Measurements from ENCODE around the gene PASK. TPM values are rescaled to one million over a fixed set of nuclear protein-coding genes. Genes with fewer than 3 reads are reported as not detected.

PASK gene
- total and polyA plus RNA-seq, 3 donors from 2014 or later: 48.6 to 57.6 (median 54.0) TPM

DNA sequence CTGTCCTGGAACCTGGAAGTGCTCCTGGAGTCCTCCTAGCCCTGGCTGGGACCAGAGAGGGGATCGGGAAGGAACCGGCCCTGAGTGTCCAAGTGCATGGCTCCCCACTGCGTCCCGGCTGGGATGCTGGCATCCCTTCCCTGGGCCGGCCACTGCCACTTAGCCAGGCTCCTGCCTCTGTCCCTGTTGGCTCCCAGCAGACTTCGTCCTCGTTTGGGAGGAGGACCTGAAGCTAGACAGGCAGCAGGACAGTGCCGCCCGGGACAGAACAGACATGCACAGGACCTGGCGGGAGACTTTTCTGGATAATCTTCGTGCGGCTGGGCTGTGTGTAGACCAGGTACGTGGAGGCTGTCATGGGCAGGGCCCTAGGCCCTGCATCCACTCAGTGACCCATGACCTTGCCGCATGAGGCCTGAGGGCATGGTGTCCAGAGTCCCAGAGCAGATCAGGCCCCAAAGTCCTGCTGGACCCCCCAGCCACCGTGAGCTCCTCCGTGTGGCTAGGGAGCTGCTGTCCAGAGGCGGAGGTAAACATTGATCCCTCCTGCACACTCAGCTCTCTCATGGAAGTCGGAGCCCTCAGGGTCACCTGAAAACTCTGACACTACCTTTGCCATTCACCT, 46.3 kb upstream of the PASK start:
- Histone ChIP-seq H3K27ac (no peak overlapping the region), H3K9me3 (no peaks in the 10 kb centered on the region), H3K4me1 (no peaks in the 10 kb centered on the region), H3K27me3 (no peaks in the 10 kb centered on the region), H3K4me3 (no peak overlapping the region), H3K36me3 (ENCODE audit: low read depth, missing control alignments) (no peaks in the 10 kb centered on the region)
- intact Hi-C loops (cut with DNase I; ENCODE audit: low total_unique reads): no loop called here
- WGBS, 2 donors: 88 to 91% methylated on average over 18 of the region's 18 CpGs
- no peak for TF ChIP-seq POLR2A (IDR thresholded peaks at IDR 0.05)
- TF ChIP-seq, protein P1, sequence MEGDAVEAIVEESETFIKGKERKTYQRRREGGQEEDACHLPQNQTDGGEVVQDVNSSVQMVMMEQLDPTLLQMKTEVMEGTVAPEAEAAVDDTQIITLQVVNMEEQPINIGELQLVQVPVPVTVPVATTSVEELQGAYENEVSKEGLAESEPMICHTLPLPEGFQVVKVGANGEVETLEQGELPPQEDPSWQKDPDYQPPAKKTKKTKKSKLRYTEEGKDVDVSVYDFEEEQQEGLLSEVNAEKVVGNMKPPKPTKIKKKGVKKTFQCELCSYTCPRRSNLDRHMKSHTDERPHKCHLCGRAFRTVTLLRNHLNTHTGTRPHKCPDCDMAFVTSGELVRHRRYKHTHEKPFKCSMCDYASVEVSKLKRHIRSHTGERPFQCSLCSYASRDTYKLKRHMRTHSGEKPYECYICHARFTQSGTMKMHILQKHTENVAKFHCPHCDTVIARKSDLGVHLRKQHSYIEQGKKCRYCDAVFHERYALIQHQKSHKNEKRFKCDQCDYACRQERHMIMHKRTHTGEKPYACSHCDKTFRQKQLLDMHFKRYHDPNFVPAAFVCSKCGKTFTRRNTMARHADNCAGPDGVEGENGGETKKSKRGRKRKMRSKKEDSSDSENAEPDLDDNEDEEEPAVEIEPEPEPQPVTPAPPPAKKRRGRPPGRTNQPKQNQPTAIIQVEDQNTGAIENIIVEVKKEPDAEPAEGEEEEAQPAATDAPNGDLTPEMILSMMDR (IDR thresholded peaks at IDR 0.05): no peak
- no peak for DNase-seq

DNA sequence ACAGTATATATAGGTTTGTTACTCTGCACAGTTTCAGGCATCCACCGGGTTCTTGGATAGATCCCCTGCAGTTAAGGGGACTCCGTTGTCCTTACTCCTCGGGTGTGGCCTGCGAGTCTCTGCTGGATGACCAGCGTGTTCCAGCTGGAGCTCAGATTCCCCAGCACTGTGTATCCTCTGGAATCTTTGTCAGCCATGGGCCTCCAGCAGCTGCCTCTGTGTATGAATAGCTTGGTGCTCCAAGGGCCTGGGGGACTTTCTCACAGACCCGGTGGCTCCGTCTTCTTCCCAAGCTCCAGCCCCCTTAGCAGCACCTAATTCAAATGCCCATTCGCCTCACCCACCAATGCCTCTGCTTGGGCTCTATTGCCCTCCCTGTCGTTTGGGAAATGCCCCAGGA, 45.5 kb upstream of the PASK start:
- 71 to 83% methylated on average over 9 of the region's 9 CpGs for WGBS, 2 donors
- Histone ChIP-seq H3K27ac (no peak overlapping the region), H3K27me3 (no peaks in the 10 kb centered on the region), H3K9me3 (no peaks in the 10 kb centered on the region), H3K4me3 (no peak overlapping the region), H3K36me3 (ENCODE audit: low read depth, missing control alignments) (no peaks in the 10 kb centered on the region), H3K4me1 (no peaks in the 10 kb centered on the region)
- no peak for DNase-seq
- TF ChIP-seq, protein P1 (IDR thresholded peaks at IDR 0.05): no peak
- no peak for TF ChIP-seq POLR2A (IDR thresholded peaks at IDR 0.05)
- intact Hi-C loops (cut with DNase I; ENCODE audit: low total_unique reads): no loop called here

DNA sequence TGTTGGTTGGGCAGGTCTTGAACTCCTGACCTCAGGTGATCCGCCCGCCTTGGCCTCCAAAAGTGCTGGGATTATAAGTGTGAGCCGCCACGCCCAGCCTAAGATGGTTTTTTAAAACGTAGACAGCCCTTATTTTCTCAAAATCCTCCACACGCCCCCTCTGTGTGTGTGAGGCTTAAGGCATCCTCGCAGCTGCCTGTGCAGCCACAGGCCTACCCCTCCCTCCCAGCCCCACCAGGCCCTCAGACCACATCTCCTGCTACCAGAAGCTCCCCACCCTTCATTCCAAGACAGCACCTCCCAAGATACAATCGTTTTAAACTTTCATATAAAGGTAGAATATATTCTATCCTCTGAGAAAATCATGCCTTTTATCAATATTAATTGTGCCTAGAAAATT, 44.0 kb upstream of the PASK start:
- Histone ChIP-seq H3K27ac (no peak overlapping the region), H3K9me3 (no peaks in the 10 kb centered on the region), H3K27me3 (no peaks in the 10 kb centered on the region), H3K4me3 (no peak overlapping the region), H3K36me3 (ENCODE audit: low read depth, missing control alignments) (no peaks in the 10 kb centered on the region), H3K4me1 (no peaks in the 10 kb centered on the region)
- 93 to 95% methylated on average over 8 of the region's 8 CpGs for WGBS, 2 donors
- intact Hi-C loops (cut with DNase I; ENCODE audit: low total_unique reads): no loop called here
- TF ChIP-seq POLR2A (IDR thresholded peaks at IDR 0.05): no peak
- TF ChIP-seq, protein P1 (IDR thresholded peaks at IDR 0.05): no peak
- DNase-seq: no peak

DNA sequence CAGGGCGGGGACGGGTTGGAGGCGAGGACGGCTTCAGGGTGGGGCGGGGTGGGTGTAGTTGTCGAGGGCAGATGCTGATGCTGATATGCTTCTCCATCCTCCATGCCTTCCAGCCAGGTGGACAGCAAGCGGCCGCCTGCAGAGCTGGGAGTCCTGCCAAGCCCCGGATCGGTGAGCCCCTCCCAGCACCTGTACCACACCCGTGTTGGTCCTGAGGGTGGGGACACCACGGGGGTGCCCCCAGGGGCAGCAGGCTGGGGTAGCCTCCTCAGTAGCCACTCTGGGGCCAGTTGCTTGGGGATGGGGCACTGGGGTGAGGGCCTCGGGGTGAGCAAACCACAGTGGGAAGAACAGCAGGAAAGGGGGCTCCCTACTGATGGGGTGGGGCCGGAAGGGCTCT, 41.8 kb upstream of the PASK start:
- Histone ChIP-seq H3K36me3 (ENCODE audit: low read depth, missing control alignments) (no peaks in the 10 kb centered on the region), H3K27ac (no peak overlapping the region), H3K4me3 (no peak overlapping the region), H3K27me3 (no peaks in the 10 kb centered on the region), H3K9me3 (no peaks in the 10 kb centered on the region), H3K4me1 (no peaks in the 10 kb centered on the region)
- intact Hi-C loops (cut with DNase I; ENCODE audit: low total_unique reads): no loop called here
- DNase-seq: no peak
- TF ChIP-seq, protein P1 (IDR thresholded peaks at IDR 0.05): no peak
- TF ChIP-seq POLR2A (IDR thresholded peaks at IDR 0.05): no peak
- WGBS, 2 donors: 78 to 88% methylated on average over 5 to 14 of the region's 14 CpGs

DNA sequence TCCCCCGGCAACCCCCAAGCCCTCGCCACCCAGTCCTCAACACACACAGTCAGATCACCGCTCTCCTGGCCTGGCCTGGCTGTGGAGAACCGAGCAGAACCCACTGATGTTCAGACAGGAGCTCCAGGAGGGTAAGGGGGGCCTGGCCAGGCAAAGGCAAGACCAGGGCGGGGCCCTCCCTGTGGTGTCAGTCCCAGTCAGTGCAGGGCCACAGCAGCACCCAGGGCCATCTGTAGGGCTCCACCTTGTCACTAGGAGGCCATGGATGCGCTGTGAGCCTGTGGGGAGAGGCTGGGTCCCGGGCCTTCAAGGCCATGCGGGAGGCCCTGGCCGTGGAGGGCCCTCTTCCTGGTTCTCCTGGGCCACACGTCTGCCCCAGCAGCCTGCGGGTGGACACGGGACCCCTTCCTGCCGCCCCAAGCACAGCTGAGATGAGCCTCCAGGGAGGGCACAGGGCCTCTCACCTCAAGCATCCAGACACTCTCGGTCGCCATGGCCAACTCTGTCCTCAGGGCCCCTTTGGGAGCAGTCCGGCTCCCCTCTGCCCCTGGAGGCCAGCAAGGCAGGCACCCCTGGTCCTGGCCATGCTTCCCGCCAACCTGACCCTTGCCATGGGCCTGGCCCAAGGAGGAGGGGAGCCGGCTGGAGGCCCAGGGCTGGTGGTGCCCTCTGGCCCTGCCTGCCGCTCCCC, 41.2 kb upstream of the PASK start:
- DNase-seq: no peak
- Histone ChIP-seq H3K36me3 (ENCODE audit: low read depth, missing control alignments) (no peaks in the 10 kb centered on the region), H3K4me1 (no peaks in the 10 kb centered on the region), H3K9me3 (no peaks in the 10 kb centered on the region), H3K27ac (no peak overlapping the region), H3K27me3 (no peaks in the 10 kb centered on the region), H3K4me3 (no peak overlapping the region)
- 85 to 100% methylated on average over 1 to 19 of the region's 19 CpGs for WGBS, 2 donors
- TF ChIP-seq, protein P1 (IDR thresholded peaks at IDR 0.05): no peak
- no peak for TF ChIP-seq POLR2A (IDR thresholded peaks at IDR 0.05)
- intact Hi-C loops (cut with DNase I; ENCODE audit: low total_unique reads): no loop called here

Measured in testis (tissue), 3 donors.